HG03039 (cell line): ENCODE results near the gene HSPD1.
"Not testable (repeated sequence)": the region's sequence is repeated elsewhere in the genome, so short reads cannot be mapped to it uniquely, and the experiment has no call there.

Experiments
- ATAC-seq: cut with Tn5 transposase; IDR thresholded peaks from one replicate; pipeline ENCODE4 v1.9.1; 2021; ENCODE audit warnings: mild to moderate bottlenecking, moderate library complexity; ENCODE audit not compliant: unreplicated experiment

Gene HSPD1

GRCh38 chr2:197497326-197497725 is 2.3 kb downstream of the HSPD1 start:
- ATAC-seq: no peak

GRCh38 chr2:197496695-197497094 is 2.9 kb downstream of the HSPD1 start:
- no peak for ATAC-seq

- no peak for ATAC-seq
These were observed 4.1 kb downstream of the HSPD1 start for GRCh38 chr2:197495433-197496134.

GRCh38 chr2:197487385-197487784 is 12.3 kb downstream of the HSPD1 start:
- no peak for ATAC-seq

- ATAC-seq: no peak
These were observed 13.5 kb downstream of the HSPD1 start for GRCh38 chr2:197486175-197486574.

GRCh38 chr2:197484248-197484647 is 15.4 kb downstream of the HSPD1 start:
- ATAC-seq: not testable (repeated sequence)

- no peak for ATAC-seq
These were observed 19.2 kb downstream of the HSPD1 start for GRCh38 chr2:197480165-197481036.

GRCh38 chr2:197477797-197478196 is 21.8 kb downstream of the HSPD1 start:
- ATAC-seq: no peak

GRCh38 chr2:197472166-197472565 is 27.5 kb downstream of the HSPD1 start:
- ATAC-seq: no peak

GRCh38 chr2:197464175-197464574 is 35.5 kb downstream of the HSPD1 start:
- no peak for ATAC-seq

- ATAC-seq: no peak
These were observed 38.6 kb downstream of the HSPD1 start for GRCh38 chr2:197461057-197461456.

GRCh38 chr2:197460649-197461048 is 39.0 kb downstream of the HSPD1 start:
- ATAC-seq: no peak

GRCh38 chr2:197455428-197455827 is 44.2 kb downstream of the HSPD1 start:
- ATAC-seq: no peak

GRCh38 chr2:197454923-197455322 is 44.7 kb downstream of the HSPD1 start:
- no peak for ATAC-seq

GRCh38 chr2:197453914-197454398 is 45.7 kb downstream of the HSPD1 start:
- ATAC-seq: peak; percentile 16

GRCh38 chr2:197453123-197453913 is 46.3 kb downstream of the HSPD1 start, which contains the start of gene COQ10B:
Gene COQ10B (plus strand): TSS chr2:197453552. CDS start chr2:197453561, 9 bp downstream.
- peak; percentile 95 for ATAC-seq

GRCh38 chr2:197452754-197453122 is 46.9 kb downstream of the HSPD1 start:
- no peak for ATAC-seq

- not testable (repeated sequence) for ATAC-seq
These were observed 48.7 kb downstream of the HSPD1 start for GRCh38 chr2:197450935-197451358.

- no peak for ATAC-seq
These were observed 49.2 kb downstream of the HSPD1 start for GRCh38 chr2:197450465-197450864.

GRCh38 chr2:197446844-197447243 is 52.8 kb downstream of the HSPD1 start:
- ATAC-seq: no peak

- no peak for ATAC-seq
These were observed 53.9 kb downstream of the HSPD1 start for GRCh38 chr2:197445746-197446145.
